Femur (tissue), 1 donor: ENCODE results near the gene DIAPH1.

Experiments
- DNase-seq: peaks from one replicate; pipeline ENCODE4 v3.0.0-alpha.2; 2017

The DIAPH1 gene

GRCh38 chr5:141618804-141619554, at the start of gene DIAPH1:
Gene DIAPH1, minus strand, starts transcription at chr5:141619000. Its CDS starts 86 bp downstream, at chr5:141618914.
- peak; percentile 98 for DNase-seq

GRCh38 chr5:141665995-141666940, 47.5 kb upstream of the DIAPH1 start:
- no peak for DNase-seq

- peak; percentile 84 for DNase-seq
These were observed 46.1 kb upstream of the DIAPH1 start for GRCh38 chr5:141664733-141665461.

- DNase-seq = no peak
These were observed 44.7 kb upstream of the DIAPH1 start for GRCh38 chr5:141663506-141663905.

GRCh38 chr5:141662028-141662427, 43.2 kb upstream of the DIAPH1 start:
- DNase-seq = no peak

GRCh38 chr5:141657937-141658545, 39.2 kb upstream of the DIAPH1 start:
- DNase-seq = no peak

- no peak for DNase-seq
These were observed 38.6 kb upstream of the DIAPH1 start for GRCh38 chr5:141657404-141657803.

- no peak for DNase-seq
These were observed 37.6 kb upstream of the DIAPH1 start for GRCh38 chr5:141656396-141656795.

- DNase-seq = no peak
These were observed 36.2 kb upstream of the DIAPH1 start for GRCh38 chr5:141655020-141655419.

GRCh38 chr5:141654298-141654697, 35.5 kb upstream of the DIAPH1 start:
- DNase-seq = no peak

GRCh38 chr5:141651728-141652105, 32.9 kb upstream of the DIAPH1 start:
- DNase-seq = no peak

GRCh38 chr5:141650851-141651727, 32.3 kb upstream of the DIAPH1 start, which contains the start of gene FCHSD1:
Gene FCHSD1, minus strand, starts transcription at chr5:141651418. Its CDS starts 50 bp downstream, at chr5:141651368.
- peak; percentile 94 for DNase-seq

GRCh38 chr5:141649972-141650371, 31.2 kb upstream of the DIAPH1 start:
- DNase-seq = no peak

- DNase-seq = no peak
These were observed 30.4 kb upstream of the DIAPH1 start for GRCh38 chr5:141649056-141649688.

- no peak for DNase-seq
These were observed 29.1 kb upstream of the DIAPH1 start for GRCh38 chr5:141647851-141648250.

- no peak for DNase-seq
These were observed 28.4 kb upstream of the DIAPH1 start for GRCh38 chr5:141647242-141647641.

- DNase-seq = no peak
These were observed 27.2 kb upstream of the DIAPH1 start for GRCh38 chr5:141646026-141646425.

GRCh38 chr5:141641634-141642267, 23.0 kb upstream of the DIAPH1 start:
- DNase-seq = no peak

- no peak for DNase-seq
These were observed 21.9 kb upstream of the DIAPH1 start for GRCh38 chr5:141640698-141641097.

GRCh38 chr5:141640051-141640415, 21.2 kb upstream of the DIAPH1 start:
- no peak for DNase-seq
